ENCODE data around the gene EIF6.

GRCh38 chr20:35273449-35274171, 11.0 kb downstream of the EIF6 start:
- TF ChIP-seq CTCF (IDR thresholded peaks at IDR 0.05 in 4 of 5, conservative IDR thresholded peaks at IDR 0.05 in 1 of 5) (no peak), POLR2A (IDR thresholded peaks at IDR 0.05) (no peak)
